Stimulated activated naive CD8-positive, alpha-beta T cell treated with anti-CD3 and anti-CD28 coated beads, Interleukin-15, amount 100 ng/mL, for 72 hours (primary cell): ENCODE measurements around the gene CT47B1.
"Not testable (repeated sequence)": the region's sequence is repeated elsewhere in the genome, so short reads cannot be mapped to it uniquely, and the experiment has no call there.

Experiments used
- ATAC-seq: fragments of 150-1000 bp; cut with Tn5 transposase; 2 replicates; pipeline ENCODE4 v1.10.0; 2021; ENCODE audit warnings: mild to moderate bottlenecking, moderate library complexity
- DNase-seq, 2 donors: peaks; one replicate each; pipeline ENCODE4 v3.0.0; 2021 to 2022
- H3K27ac Mint-ChIP-seq, 2 donors: one replicate each; pipeline ENCODE4 v1.8.0; 2022; ENCODE audit warnings: mild to moderate bottlenecking in 2 of 2, mixed read lengths in 2 of 2, moderate library complexity in 2 of 2
- H3K27me3 Mint-ChIP-seq: one replicate; pipeline ENCODE4 v1.8.0; 2022; ENCODE audit warnings: mixed read lengths
- H3K4me1 Mint-ChIP-seq: one replicate; pipeline ENCODE4 v1.8.0; 2022; ENCODE audit warnings: mild to moderate bottlenecking, mixed read lengths
- H3K4me3 Mint-ChIP-seq, 2 donors: one replicate each; pipeline ENCODE4 v1.8.0; 2022; ENCODE audit warnings: mild to moderate bottlenecking in 2 of 2, mixed read lengths in 2 of 2, moderate library complexity in 1 of 2
- H3K9me3 Mint-ChIP-seq, 2 donors: one replicate each; pipeline ENCODE4 v1.8.0; 2022; ENCODE audit warnings: mixed read lengths in 2 of 2

The CT47B1 gene

DNA sequence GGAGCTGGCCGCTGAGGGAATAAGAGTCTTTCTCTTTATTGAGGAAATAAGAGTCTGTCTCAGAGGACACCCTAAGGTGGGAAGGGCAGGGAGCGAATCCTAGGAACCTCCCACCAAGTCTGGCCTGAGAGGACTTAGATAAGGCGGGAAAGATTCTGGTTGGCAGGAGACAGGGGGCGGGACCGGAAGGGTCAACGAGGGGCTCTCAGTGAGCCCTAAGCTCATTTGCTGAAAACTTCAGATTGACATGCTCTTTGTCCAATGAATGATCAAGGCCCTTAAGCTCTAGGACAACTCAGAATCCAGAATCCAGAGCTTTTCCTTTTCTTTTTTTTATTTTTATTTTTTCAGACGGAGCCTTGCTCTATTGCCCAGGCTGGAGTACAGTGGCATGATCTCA is at the start of gene CT47B1:
TSS of gene CT47B1 (minus strand) at position 101 of the 400 bp plus-strand sequence. CDS start 196 bp downstream, outside the sequence.
- not testable (repeated sequence) for H3K27me3 Mint-ChIP-seq, H3K4me1 Mint-ChIP-seq, ATAC-seq, H3K9me3 Mint-ChIP-seq, DNase-seq, H3K4me3 Mint-ChIP-seq, H3K27ac Mint-ChIP-seq

DNA sequence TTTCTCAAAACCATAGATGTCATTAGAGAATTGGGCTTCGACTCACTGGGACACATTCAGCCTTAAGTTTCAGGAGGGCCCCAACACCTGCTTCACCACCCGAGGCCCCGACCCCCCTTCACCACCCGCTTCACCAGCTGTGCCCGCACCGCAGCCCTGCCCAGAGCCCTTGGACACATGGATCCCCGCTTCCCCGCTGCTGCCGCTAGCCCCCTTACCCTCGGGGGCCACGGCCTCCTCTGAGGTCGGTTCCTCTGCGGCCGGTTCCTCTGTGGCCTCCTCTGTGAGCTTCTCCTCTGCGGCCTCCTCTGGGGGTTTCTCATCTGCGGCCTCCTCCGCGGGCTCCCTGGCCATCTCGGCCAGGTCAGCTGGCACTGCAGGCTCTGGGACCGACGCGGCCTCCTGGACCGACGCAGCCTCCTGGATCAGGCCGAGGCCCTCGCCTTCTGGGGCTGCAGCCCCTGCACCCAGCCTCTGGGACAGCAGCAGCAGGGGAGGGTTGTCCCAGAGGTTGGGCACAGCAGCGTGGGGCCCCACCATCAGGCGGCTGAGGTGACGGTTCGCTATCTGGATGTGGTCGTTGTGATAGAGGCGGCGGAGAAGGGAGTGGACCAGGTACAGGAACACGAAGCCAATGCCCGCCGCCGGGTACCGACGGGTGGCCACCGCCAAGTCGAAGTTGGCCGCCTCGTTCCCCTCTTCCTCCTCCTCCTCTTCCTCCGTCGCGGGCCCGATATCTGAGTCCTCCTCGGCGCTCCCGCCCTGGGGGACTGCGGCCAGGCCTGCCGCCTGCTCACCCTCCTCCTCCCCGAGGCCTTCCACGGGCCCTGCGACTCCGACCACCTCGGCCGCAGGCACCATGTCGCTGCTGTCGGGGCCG is 748 bp downstream of the CT47B1 start:
- DNase-seq, result no peak
- H3K27me3 Mint-ChIP-seq, result no peaks in the 10 kb centered on the region
- no peaks in the 10 kb centered on the region for H3K9me3 Mint-ChIP-seq
- no peak for ATAC-seq
- no peak overlapping the region for H3K27ac Mint-ChIP-seq
- no peaks in the 10 kb centered on the region for H3K4me1 Mint-ChIP-seq
- no peak overlapping the region for H3K4me3 Mint-ChIP-seq

GRCh38 chrX:120857240-120857639 is 18.4 kb downstream of the CT47B1 start:
- Mint-ChIP-seq H3K27ac (no peak overlapping the region), H3K27me3 (no peaks in the 10 kb centered on the region), H3K4me1 (no peaks in the 10 kb centered on the region), H3K4me3 (no peak overlapping the region), H3K9me3 (no peaks in the 10 kb centered on the region)
- DNase-seq (no peak), ATAC-seq (no peak)

DNA sequence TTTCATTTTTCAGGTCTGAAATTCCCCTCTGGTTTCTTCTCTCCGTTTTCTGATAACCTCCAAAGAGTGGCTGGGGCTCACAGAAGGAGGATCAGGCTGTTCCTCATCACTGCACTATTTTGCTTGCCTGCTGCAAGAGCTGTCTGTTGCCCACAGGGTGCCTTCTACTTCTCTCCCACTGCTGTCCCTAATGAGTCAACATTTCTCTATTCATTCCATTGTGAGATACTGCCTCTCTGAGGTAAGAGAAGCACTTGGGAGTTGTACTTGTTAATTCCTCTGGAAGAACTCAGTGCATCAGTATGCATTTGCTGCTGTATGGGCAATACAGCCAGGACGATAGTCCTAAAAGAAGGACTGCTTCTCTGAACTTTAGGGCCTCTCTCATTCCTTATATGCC is 34.8 kb downstream of the CT47B1 start:
- no peaks in the 10 kb centered on the region for H3K4me1 Mint-ChIP-seq

DNA sequence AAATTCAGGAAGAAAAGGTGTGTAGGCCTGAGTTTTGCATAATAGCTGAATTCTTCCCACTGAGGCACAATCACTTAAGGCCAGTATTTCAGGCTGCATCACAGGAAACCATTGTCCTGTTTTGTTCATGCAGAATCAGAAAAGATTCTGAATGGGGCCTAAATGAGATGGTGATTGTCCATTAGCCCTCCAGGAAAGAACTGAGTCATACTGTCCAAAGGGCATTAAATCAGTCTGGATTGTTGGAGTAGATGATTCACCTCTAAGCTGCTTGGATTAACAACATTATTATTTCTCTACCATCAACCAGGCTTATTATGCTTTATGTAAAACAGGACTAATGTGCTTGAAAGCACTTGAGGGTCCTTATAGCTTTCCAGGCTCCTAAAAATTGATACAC is 36.2 kb downstream of the CT47B1 start:
- Mint-ChIP-seq H3K9me3 (peaks cover 0 to 7% of the 10 kb centered on the region in 2 donors), H3K4me3 (no peak overlapping the region), H3K27me3 (peaks cover 5% of the 10 kb centered on the region), H3K27ac (no peak overlapping the region), H3K4me1 (no peaks in the 10 kb centered on the region)
- no peak for ATAC-seq
- no peak for DNase-seq

More for the DNA sequence above, 34.8 kb downstream of the CT47B1 start:
- Mint-ChIP-seq H3K9me3 (peaks cover 0 to 7% of the 10 kb centered on the region in 2 donors), H3K27ac (no peak overlapping the region), H3K27me3 (peaks cover 5% of the 10 kb centered on the region), H3K4me3 (no peak overlapping the region)
- ATAC-seq (no peak), DNase-seq (no peak)

DNA sequence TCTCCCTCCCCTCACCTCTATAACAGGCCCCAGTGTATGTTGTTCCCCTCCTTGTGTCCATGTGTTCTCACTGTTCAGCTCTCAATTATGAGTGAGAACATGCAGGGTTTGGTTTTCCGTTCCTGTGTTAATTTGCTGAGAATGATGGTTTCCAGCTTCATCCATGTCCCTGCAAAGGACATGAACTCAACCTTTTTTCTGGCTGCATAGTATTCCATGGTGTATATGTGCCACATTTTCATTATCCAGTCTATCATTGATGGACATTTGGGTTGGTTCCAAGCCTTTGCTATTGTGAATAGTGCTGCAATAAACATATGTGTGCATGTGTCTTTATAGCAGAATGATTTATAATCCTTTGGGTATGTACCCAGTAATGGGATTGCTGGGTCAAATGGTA is 48.5 kb downstream of the CT47B1 start:
- not testable (repeated sequence) for H3K4me3 Mint-ChIP-seq, H3K27me3 Mint-ChIP-seq, DNase-seq, H3K27ac Mint-ChIP-seq, H3K4me1 Mint-ChIP-seq, ATAC-seq
- peaks cover 13 to 16% of the 10 kb centered on the region in 2 donors for H3K9me3 Mint-ChIP-seq

DNA sequence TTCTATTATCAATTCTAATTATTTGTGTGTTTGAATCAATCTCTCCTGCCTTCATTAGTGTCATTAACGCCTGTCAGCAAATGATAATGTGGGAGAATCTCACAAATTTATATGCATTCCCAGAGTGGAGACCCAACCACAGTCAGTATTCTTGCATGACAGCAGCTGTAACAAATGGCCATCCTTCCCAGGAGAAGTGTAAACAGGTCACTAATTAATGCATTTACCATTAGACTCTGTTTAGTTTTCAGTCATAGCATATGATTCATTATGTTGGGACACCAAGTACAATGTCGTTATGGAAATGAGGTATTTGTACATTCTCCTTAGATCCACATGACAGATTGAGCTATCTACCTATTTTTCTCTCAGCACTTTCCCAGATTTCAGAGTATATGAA is 50.5 kb downstream of the CT47B1 start:
- H3K27ac Mint-ChIP-seq, result no peak overlapping the region
- ATAC-seq, result no peak
- no peaks in the 10 kb centered on the region for H3K27me3 Mint-ChIP-seq
- H3K9me3 Mint-ChIP-seq, result peaks cover 4 to 11% of the 10 kb centered on the region in 2 donors
- no peak overlapping the region for H3K4me3 Mint-ChIP-seq
- no peak for DNase-seq
- no peaks in the 10 kb centered on the region for H3K4me1 Mint-ChIP-seq

GRCh38 chrX:120824021-120824420 is 51.6 kb downstream of the CT47B1 start:
- no peak overlapping the region for H3K27ac Mint-ChIP-seq
- H3K4me1 Mint-ChIP-seq, result no peaks in the 10 kb centered on the region
- no peak overlapping the region for H3K4me3 Mint-ChIP-seq
- H3K27me3 Mint-ChIP-seq, result no peaks in the 10 kb centered on the region
- no peak for DNase-seq
- H3K9me3 Mint-ChIP-seq, result peaks cover 0 to 5% of the 10 kb centered on the region in 2 donors
- ATAC-seq, result no peak

DNA sequence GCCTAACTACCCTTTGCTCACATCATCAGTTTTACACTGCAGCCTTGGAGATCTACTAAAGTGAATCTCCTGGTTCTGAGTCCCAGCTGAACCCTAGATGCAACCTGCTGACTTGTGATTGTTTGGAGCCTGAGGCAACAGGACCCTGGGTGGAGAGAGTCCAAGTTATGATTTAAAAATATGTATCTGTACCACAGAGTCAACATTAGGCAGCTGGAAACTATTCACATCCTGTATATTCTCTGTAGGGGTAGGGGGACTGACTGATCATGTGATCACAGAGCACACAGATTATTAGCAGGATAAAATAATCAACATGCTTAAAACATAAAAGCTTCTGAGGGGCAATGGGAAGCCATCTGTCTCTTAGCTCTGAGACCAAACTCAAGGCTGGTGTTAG is 52.1 kb downstream of the CT47B1 start:
- no peak for DNase-seq
- H3K9me3 Mint-ChIP-seq, result peaks cover 0 to 5% of the 10 kb centered on the region in 2 donors
- no peak overlapping the region for H3K27ac Mint-ChIP-seq
- H3K27me3 Mint-ChIP-seq, result no peaks in the 10 kb centered on the region
- ATAC-seq, result no peak
- no peak overlapping the region for H3K4me3 Mint-ChIP-seq
- no peaks in the 10 kb centered on the region for H3K4me1 Mint-ChIP-seq
